ENCODE data around the gene PCID2.
"Not testable (repeated sequence)": the region's sequence is repeated elsewhere in the genome, so short reads cannot be mapped to it uniquely, and the experiment has no call there.

The PCID2 gene

DNA sequence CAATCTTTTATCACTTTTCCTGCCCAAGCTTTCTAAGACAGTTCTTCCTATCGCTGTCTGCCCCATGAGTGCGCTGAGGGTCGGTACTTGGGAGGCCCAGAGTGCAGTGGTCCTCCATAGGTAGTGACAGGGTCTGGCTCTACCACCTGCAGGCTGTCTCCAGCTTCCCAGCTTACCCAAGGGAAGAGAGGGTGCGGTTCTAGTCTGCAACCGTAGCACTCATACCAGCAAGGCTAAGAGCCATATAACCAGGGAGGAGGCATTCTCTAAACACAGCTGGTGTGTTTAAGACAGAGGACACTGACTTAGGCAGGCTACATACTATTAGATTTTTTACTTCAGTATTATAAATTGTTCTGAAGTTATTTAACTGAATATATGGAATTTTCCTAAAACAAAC is 41.8 kb downstream of the PCID2 start:
- TF ChIP-seq, protein P1, sequence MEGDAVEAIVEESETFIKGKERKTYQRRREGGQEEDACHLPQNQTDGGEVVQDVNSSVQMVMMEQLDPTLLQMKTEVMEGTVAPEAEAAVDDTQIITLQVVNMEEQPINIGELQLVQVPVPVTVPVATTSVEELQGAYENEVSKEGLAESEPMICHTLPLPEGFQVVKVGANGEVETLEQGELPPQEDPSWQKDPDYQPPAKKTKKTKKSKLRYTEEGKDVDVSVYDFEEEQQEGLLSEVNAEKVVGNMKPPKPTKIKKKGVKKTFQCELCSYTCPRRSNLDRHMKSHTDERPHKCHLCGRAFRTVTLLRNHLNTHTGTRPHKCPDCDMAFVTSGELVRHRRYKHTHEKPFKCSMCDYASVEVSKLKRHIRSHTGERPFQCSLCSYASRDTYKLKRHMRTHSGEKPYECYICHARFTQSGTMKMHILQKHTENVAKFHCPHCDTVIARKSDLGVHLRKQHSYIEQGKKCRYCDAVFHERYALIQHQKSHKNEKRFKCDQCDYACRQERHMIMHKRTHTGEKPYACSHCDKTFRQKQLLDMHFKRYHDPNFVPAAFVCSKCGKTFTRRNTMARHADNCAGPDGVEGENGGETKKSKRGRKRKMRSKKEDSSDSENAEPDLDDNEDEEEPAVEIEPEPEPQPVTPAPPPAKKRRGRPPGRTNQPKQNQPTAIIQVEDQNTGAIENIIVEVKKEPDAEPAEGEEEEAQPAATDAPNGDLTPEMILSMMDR (IDR thresholded peaks at IDR 0.05; ENCODE audit: low read depth, low read length) = no peak
- no peak overlapping the region for H3K4me3 ChIP-seq (replicated peaks in 1 of 2; ENCODE audit: low read depth in 2 of 2, low read length in 2 of 2)
- no peak for DNase-seq (ENCODE audit: low read depth in 2 of 2)

DNA sequence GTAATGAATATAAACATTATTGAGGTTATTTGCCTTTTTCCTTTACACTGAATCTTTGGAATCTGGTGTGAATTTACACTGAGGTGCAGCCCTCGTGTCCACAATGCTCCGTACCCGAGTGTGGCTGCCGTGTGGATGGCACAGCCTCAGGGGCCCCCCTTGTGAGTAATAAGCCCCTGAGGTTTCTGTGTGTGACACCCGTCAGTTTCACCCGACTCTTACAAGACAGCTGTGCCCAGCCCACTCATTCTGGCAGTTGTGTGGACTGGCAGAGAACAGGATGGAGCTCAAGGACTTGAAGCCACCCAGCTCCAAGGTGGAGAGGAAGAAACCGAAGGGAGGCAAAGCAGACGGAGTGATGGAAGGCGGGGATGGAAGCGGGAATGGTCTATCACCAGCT is 42.2 kb downstream of the PCID2 start:
- DNase-seq (ENCODE audit: low read depth in 2 of 2) = no peak

GRCh38 chr13:113164492-113164891 is 44.0 kb downstream of the PCID2 start:
- TF ChIP-seq, protein P1 (IDR thresholded peaks at IDR 0.05; ENCODE audit: low read depth, low read length) = no peak
- H3K4me3 ChIP-seq (replicated peaks in 1 of 2; ENCODE audit: low read depth in 2 of 2, low read length in 2 of 2) = no peak overlapping the region
- no peak for DNase-seq (ENCODE audit: low read depth in 2 of 2)

More for the DNA sequence above, 42.2 kb downstream of the PCID2 start:
- TF ChIP-seq, protein P1 (IDR thresholded peaks at IDR 0.05; ENCODE audit: low read depth, low read length) = no peak
- H3K4me3 ChIP-seq (replicated peaks in 1 of 2; ENCODE audit: low read depth in 2 of 2, low read length in 2 of 2) = no peak overlapping the region

- no peak overlapping the region for H3K4me3 ChIP-seq (replicated peaks in 1 of 2; ENCODE audit: low read depth in 2 of 2, low read length in 2 of 2)
- no peak for DNase-seq (ENCODE audit: low read depth in 2 of 2)
- TF ChIP-seq, protein P1 (IDR thresholded peaks at IDR 0.05; ENCODE audit: low read depth, low read length) = no peak
These were observed 45.4 kb downstream of the PCID2 start for GRCh38 chr13:113162783-113163685.

DNA sequence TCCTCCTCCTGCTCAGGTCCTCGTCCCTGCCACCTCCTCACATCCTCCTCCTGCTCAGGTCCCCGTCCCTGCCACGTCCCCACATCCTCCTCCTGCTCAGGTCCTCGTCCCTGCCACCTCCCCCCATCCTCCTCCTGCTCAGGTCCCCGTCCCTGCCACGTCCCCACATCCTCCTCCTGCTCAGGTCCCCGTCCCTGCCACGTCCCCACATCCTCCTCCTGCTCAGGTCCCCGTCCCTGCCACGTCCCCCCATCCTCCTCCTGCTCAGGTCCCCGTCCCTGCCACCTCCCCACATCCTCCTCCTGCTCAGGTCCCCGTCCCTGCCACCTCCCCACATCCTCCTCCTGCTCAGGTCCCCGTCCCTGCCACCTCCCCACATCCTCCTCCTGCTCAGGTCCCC is 46.5 kb downstream of the PCID2 start:
- not testable (repeated sequence) for H3K4me3 ChIP-seq (replicated peaks in 1 of 2; ENCODE audit: low read depth in 2 of 2, low read length in 2 of 2); DNase-seq (ENCODE audit: low read depth in 2 of 2)

DNA sequence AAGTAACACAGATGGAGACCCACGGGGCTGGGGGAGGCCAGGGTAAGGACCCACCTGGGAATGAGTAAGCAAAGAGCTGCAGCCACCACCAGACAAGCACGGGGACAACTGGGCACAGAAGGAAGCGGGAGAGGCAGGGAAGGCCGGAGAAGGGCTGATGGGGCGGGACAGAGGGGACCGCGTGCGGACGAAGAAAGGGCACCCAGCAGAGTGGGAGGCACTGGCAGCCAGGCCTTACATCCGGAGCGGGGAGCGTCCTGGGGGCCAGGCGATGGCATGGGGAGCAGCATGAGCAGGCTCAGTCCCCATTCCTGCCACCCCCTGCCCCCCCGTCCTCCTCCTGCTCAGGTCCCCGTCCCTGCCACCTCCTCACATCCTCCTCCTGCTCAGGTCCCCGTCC is 47.0 kb downstream of the PCID2 start:
- TF ChIP-seq, protein P1 (IDR thresholded peaks at IDR 0.05; ENCODE audit: low read depth, low read length) = no peak
- no peak for DNase-seq (ENCODE audit: low read depth in 2 of 2)
- H3K4me3 ChIP-seq (replicated peaks in 1 of 2; ENCODE audit: low read depth in 2 of 2, low read length in 2 of 2) = no peak overlapping the region

GRCh38 chr13:113160983-113161382 is 47.5 kb downstream of the PCID2 start:
- TF ChIP-seq, protein P1 (IDR thresholded peaks at IDR 0.05; ENCODE audit: low read depth, low read length) = no peak
- H3K4me3 ChIP-seq (replicated peaks in 1 of 2; ENCODE audit: low read depth in 2 of 2, low read length in 2 of 2) = no peak overlapping the region
- no peak for DNase-seq (ENCODE audit: low read depth in 2 of 2)

All from cardiac fibroblast (primary cell).